ENCODE data around the gene MBLAC1. TPM values are rescaled to one million over a fixed set of nuclear protein-coding genes. Genes with fewer than 3 reads are reported as not detected.

MBLAC1 gene
- total and polyA plus RNA-seq, 9 of the 15 experiments (the other 6 are each of a cell fraction or from before 2014, with no cell fraction given) = 0.03 to 3.1 (median 0.52) TPM

DNA sequence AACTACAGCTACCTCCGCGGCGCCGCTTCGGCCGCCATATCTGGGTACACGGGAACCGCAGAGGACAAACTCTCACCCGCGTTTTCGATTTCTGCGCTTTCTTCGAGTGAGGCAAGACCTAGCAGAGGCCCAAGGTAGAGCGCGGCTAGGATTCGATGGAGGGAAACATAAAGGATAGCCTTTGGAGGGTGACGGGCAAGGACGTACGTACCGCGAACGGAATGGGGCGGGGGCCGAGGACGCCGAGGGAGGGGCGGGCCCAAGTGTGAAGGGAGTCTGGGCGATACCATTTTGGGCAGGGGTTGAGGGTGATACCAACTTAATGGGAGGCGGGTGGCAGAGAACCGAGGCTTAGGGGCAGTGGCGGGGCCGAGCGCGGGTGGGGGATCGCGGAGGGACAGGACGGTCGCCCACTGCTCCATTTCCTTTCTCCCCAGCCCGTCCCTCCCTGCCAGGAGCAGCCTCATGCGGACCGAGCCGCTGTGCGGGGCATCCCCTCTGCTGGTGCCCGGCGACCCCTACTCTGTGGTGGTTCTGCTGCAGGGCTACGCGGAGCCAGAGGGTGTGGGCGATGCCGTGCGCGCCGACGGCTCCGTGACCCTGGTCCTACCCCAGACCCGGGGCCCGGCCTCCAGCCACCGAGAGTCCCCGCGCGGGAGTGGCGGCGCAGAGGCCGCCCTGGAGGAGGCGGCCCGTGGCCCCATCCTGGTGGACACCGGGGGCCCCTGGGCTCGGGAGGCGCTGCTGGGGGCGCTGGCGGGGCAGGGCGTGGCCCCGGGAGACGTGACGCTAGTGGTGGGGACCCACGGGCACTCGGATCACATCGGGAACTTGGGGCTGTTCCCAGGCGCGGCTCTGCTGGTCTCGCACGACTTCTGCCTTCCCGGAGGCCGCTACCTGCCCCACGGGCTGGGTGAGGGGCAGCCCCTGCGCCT lies at the start of gene MBLAC1 (continued):
- TF ChIP-seq RAD21 (CRISPR knock-in tag; conservative IDR thresholded peaks at IDR 0.05 in 1 of 2, IDR thresholded peaks at IDR 0.05 in 1 of 2) (no peak), ZNF23 (CRISPR knock-in tag; IDR thresholded peaks at IDR 0.05) (0 out of 2 replicates have a peak, but pooled peaks have one; percentile 53), JUND (IDR thresholded peaks at IDR 0.05; ENCODE audit: borderline replicate concordance, low read depth, low read length) (peak; percentile 98), JUND (tag; IDR thresholded peaks at IDR 0.05; ENCODE audit: borderline replicate concordance, low read depth, low read length) (no peak), ZNF707 (CRISPR knock-in tag; conservative IDR thresholded peaks at IDR 0.05) (no peak), RBBP5 (IDR thresholded peaks at IDR 0.05; ENCODE audit: borderline replicate concordance, insufficient read depth, low read length, poor library complexity, severe bottlenecking) (peak; percentile 46), SIN3A (IDR thresholded peaks at IDR 0.05; ENCODE audit: borderline replicate concordance in 2 of 2, control insufficient read depth in 1 of 2, low read depth in 2 of 2, low read length in 2 of 2) (peak in 1 of 2 experiments; percentile 79; a peak in 1 of 4 replicates), ZNF124 (CRISPR knock-in tag; IDR thresholded peaks at IDR 0.05) (no peak), IFI16 (CRISPR knock-in tag; IDR thresholded peaks at IDR 0.05) (no peak), GATAD2B (IDR thresholded peaks at IDR 0.05; ENCODE audit: borderline replicate concordance) (no peak), FUS (optimal IDR thresholded peaks at IDR 0.05; ENCODE audit: low read depth, low read length) (peak; percentile 67), ZEB2 (IDR thresholded peaks at IDR 0.05) (peak; percentile 30; the same call in 1 of the 2 replicates)
- TF ChIP-seq, protein P1, sequence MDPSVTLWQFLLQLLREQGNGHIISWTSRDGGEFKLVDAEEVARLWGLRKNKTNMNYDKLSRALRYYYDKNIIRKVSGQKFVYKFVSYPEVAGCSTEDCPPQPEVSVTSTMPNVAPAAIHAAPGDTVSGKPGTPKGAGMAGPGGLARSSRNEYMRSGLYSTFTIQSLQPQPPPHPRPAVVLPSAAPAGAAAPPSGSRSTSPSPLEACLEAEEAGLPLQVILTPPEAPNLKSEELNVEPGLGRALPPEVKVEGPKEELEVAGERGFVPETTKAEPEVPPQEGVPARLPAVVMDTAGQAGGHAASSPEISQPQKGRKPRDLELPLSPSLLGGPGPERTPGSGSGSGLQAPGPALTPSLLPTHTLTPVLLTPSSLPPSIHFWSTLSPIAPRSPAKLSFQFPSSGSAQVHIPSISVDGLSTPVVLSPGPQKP (CRISPR knock-in tag; IDR thresholded peaks at IDR 0.05) = no peak
- TF ChIP-seq, protein P2, sequence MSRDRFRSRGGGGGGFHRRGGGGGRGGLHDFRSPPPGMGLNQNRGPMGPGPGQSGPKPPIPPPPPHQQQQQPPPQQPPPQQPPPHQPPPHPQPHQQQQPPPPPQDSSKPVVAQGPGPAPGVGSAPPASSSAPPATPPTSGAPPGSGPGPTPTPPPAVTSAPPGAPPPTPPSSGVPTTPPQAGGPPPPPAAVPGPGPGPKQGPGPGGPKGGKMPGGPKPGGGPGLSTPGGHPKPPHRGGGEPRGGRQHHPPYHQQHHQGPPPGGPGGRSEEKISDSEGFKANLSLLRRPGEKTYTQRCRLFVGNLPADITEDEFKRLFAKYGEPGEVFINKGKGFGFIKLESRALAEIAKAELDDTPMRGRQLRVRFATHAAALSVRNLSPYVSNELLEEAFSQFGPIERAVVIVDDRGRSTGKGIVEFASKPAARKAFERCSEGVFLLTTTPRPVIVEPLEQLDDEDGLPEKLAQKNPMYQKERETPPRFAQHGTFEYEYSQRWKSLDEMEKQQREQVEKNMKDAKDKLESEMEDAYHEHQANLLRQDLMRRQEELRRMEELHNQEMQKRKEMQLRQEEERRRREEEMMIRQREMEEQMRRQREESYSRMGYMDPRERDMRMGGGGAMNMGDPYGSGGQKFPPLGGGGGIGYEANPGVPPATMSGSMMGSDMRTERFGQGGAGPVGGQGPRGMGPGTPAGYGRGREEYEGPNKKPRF (IDR thresholded peaks at IDR 0.05; ENCODE audit: low read depth, low read length) = no peak
